HG02623 (cell line): ENCODE measurements around the gene SND1.
"Not testable (repeated sequence)": the region's sequence is repeated elsewhere in the genome, so short reads cannot be mapped to it uniquely, and the experiment has no call there.

ENCODE experiments used
- ATAC-seq: cut with Tn5 transposase; IDR thresholded peaks from one replicate; pipeline ENCODE4 v1.9.1; 2021; ENCODE audit warnings: moderate library complexity; ENCODE audit not compliant: unreplicated experiment

SND1 gene

GRCh38 chr7:127900732-127901685 lies 249.0 kb downstream of the SND1 start:
- ATAC-seq, result no peak

GRCh38 chr7:127901895-127902703 lies 250.1 kb downstream of the SND1 start:
- ATAC-seq, result peak; percentile 32

- ATAC-seq, result not testable (repeated sequence)
These were observed 250.8 kb downstream of the SND1 start for GRCh38 chr7:127902753-127903152.

- no peak for ATAC-seq
These were observed 252.1 kb downstream of the SND1 start for GRCh38 chr7:127903892-127904669.

GRCh38 chr7:127904670-127904985 lies 252.6 kb downstream of the SND1 start:
- ATAC-seq, result no peak

GRCh38 chr7:127905021-127905420 lies 253.0 kb downstream of the SND1 start:
- ATAC-seq, result no peak

- no peak for ATAC-seq
These were observed 253.7 kb downstream of the SND1 start for GRCh38 chr7:127905491-127906330.

- no peak for ATAC-seq
These were observed 255.4 kb downstream of the SND1 start for GRCh38 chr7:127907110-127908040.

GRCh38 chr7:127908430-127909258 lies 256.6 kb downstream of the SND1 start:
- ATAC-seq, result no peak

- ATAC-seq, result no peak
These were observed 257.6 kb downstream of the SND1 start for GRCh38 chr7:127909424-127910152.

- ATAC-seq, result no peak
These were observed 258.7 kb downstream of the SND1 start for GRCh38 chr7:127910670-127911069.

GRCh38 chr7:127911968-127912511 lies 260.0 kb downstream of the SND1 start:
- ATAC-seq, result peak; percentile 87

- ATAC-seq, result no peak
These were observed 260.9 kb downstream of the SND1 start for GRCh38 chr7:127912901-127913300.

GRCh38 chr7:127913686-127914085 lies 261.7 kb downstream of the SND1 start:
- no peak for ATAC-seq

GRCh38 chr7:127914693-127915092 lies 262.7 kb downstream of the SND1 start:
- ATAC-seq, result no peak

- no peak for ATAC-seq
These were observed 264.7 kb downstream of the SND1 start for GRCh38 chr7:127916735-127917134.

- no peak for ATAC-seq
These were observed 266.1 kb downstream of the SND1 start for GRCh38 chr7:127918130-127918529.
